ENCODE measurements around the gene ASB15.
"Not testable (repeated sequence)": the region's sequence is repeated elsewhere in the genome, so short reads cannot be mapped to it uniquely, and the experiment has no call there.

Gene ASB15

DNA sequence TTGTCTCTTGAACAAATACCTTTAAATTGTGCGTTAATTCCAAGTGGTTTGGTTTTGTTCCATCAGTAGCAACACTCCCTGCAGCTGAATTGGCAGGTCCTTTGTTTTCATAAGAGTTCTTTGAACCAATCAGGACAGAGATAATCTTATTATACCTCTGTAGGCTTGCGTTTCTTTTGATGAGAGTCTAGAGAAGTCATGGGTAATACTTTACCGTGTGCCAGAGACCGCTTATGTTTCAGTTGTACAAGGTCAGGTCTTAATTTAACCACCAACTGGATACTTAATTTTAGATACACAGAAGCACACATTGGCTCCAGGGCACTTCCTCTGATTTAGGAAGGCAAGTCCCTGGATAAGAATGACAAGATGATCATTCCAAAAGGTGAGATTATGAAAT, at the start of gene ASB15:
ASB15 (plus strand) TSS at position 292 of the 400 bp plus-strand sequence. CDS start 12,682 bp downstream, outside the sequence.
- FAIRE-seq, result no peak

DNA sequence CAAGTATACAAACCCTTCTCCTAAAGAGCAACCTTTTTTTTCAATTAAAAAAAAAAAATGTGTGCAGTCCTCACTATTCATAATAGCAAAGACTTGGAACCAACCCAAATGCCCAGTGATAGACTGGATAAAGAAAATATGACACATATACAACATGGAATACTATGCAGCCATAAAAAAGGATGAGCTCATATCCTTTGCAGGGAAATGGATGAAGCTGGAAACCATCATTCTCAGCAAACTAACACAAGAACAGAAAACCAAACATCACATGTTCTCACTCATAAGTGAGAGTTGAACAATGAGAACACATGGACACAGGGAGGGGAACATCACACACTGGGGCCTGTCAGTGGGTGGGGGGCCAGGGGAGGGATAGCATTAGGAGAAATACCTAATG, 49.5 kb upstream of the ASB15 start:
- not testable (repeated sequence) for FAIRE-seq

DNA sequence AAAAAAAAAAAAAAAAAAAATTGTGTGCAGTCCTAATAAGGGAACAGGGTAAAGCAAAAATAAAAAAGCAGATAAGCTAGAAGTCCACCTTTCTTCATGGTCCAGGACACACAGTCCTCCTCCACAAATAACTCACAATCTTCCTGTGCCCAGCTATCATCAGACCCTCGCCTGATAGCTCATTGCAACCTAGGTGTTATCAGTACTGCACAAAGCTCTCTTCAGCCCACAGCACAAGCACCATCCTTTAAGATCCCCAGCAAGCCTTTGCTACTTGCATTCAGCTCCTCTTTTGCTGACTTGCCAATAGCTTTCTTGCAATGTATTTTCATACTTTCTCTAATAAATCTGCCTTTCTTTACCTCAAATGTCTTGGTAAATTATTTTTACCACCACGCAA, 49.0 kb upstream of the ASB15 start:
- no peak for FAIRE-seq

DNA sequence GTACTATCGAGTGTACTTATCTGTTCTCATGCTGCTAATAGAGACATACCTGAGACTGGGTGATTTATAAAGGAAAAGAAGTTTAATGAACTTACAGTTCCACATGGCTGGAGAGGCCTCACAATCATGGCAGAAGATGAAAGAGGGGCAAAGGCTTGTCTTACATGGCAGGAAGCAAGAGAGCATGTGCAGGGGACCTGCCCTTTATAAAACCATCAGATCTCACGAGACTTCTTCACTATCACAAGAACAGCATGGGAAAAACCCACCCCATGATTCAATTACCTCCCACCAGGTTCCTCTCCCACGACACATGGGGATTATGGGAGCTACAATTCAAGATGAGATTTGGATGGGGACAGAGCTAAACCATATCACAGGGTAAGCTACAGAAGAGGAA, 48.5 kb upstream of the ASB15 start:
- no peak for FAIRE-seq

DNA sequence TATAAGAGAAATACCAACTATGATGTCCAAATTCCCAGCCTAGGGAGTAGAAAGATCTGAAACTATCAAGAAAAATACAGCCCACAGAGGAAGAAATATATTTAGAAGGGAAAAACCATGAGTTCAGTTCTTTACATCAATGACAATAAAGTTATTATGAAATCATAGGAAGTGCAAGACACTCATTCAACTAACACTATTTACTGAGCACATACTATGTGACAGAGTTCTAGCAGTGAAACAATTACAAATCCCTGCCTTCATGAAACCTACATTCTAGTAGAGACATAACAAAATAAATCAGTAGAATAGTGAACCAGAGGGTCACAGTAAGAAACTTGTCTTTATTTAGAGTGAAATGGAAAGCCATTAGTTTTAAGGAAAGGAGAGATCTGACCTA, 46.1 kb upstream of the ASB15 start:
- FAIRE-seq, result no peak

DNA sequence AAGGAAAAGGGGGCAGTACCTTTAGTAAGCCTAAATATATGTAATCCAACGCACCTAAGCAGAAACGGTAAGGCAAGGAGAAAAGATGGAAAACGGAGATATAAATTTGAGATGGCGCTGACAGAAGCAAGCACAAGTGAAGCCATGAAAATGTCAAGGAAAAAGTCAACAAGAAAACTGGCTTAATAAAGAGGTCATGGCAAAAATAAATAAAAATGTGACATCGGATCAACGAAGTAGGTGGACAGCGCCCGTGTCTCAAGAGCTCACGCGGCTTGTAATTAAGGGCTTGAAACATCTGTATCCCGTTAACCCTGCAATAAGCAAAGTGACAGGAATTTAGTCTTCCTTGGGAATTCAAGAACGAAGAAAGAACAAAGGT, 44.6 kb upstream of the ASB15 start:
- FAIRE-seq, result no peak

DNA sequence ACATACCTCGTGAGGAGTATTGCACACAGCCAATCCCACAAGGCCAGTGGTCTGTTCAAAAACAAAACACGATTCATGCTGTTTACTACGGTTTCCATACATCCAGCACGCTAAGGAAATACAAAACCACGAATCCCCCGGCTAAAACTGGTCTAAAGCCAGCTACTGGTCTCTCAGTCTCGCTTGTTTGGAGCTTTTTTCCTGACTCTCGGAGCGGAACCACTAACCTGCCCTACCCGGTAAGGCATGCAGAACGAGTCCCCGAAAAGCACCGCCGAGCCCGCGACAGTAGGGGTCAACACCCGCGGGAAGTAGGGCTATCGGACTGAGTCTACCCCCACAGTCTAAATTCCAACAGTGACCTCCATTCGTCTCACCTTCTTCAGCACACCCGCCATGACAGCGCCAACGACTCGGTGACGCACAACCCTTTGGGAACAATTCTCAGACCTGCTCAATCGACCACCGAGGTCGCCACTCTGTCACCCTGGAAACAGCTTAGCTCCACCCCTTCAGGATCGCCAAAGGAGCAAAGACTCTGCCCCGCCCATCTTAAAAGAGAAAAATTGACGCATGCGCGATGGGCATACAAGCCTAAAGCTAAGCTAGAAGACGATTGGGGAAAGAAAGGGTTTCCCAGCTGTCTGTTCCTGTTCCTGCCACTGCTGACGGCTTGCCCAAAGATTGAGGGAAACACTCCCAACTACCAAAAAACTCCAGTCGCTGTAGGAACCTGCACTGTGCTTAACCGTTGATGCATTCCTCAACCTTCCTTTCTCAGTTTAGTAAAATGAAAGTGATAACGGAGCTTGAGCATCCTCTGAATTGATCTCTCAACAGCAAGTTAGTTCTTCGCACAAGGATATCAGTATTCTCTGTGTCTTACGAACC, 44.0 kb upstream of the ASB15 start, which contains the start of gene NDUFA5:
NDUFA5 (minus strand) TSS at position 421 of the 891 bp plus-strand sequence; CDS start at position 398, 23 bp downstream.
- FAIRE-seq, result peak; percentile 92

DNA sequence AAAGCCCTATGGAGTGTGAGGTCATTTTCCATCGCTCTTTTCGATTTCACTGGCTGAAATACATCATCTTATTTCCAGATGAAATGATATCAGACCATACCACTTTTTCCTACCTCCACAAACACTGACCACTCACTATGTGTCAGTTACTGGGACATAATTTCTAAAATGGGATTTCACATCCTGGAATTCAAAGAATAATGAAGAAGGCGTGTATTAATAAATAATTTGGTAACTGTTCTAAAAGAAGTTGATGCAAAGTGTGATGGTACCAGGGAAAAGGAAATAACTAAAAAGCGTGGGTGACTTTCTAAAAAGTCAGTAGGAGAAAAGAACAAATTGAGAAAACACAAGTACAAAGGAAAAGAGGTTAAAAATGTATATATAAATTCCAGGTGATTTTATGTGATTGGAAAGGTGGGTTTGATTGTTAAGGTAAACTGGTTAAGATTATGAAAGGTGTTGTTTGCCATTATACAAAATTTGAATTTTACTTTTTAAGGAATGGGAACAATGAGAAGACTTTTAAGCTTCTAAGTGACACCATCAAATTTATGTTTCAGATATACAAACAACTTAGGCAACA, 43.2 kb upstream of the ASB15 start:
- FAIRE-seq, result no peak

DNA sequence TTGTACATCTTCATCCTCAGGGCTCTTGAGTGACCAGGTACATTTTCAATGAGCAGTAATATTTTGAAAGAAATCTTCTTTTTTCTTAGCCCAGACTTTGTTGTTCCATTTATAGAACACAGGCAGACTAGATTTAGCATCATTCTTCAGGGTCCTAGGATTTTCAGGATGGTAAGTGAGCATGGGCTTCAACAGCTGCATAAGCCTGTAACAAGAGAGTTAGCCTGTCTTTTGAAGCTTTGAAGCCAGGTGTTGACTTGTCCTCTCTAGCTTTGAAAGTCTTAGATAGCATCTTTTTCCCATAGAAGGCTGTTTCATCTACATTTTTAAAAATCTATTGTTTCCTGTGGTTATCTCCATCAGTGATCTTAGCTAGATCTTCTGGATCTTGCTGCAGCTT, 39.5 kb upstream of the ASB15 start:
- FAIRE-seq, result no peak

DNA sequence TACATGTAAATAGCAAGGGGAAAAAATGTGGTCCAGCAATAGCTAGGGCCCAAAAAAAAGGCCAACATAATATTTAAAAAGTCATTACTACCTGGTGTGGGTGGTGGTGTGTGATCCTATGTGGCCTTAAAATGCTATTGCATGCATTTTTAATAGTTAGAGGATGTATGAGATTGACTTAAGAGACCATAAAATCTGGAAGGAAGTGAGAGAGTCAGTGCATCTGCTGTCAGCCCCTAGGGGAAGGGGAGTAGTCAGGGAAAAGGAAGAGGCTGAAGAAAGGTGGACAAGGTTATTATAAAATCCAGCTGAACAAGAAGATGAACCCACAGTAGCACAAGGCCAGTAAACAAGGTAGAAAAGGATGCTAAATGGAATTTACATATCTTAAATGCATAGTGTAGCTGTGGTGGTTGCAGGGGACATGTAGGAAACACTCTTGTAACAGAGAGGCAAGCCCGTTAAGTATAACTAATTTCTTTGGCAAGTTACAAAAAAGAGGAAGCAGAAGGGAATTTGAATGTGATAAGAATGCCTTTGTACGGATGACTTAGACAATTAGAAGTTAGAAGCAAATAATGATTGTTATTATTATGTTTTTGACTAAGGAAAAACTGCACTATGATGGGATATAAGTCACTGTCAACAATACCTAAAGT, 32.1 kb upstream of the ASB15 start:
- no peak for FAIRE-seq

DNA sequence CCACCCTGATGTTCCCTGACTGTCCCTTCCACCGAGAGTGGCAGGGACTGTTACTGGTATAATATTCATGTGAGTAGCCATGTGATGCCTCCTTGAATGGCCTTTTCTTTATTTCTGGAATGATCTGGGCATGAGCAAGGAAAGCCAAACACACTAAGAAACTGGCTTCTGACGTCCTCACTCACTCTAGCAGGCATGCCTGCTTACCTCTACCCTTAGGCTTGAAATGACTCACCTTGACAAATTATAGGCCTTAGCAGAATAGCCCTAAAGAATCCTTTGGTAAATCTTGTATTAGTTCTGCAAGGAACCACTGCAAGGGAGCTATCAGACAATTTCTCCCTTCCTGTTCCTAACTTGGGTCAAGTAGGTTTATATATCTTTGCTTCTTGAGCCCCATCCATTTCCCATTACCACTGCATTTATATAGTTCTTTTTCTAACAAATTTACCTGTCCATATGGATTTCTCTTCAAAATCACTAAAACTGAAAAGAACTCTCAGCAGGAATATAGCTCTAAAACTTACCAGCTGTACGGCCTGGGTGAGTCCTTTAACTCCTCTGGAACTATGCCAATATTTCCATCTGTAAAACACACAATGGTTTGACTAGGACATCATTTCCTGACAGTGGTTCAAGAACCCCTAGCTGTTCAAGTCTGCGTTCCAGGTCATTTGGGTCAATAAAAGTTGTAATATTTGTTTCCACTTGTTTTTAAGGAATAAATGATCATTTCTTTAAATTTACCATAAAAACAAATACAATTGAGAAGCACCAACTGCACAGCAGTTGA, 31.0 kb upstream of the ASB15 start:
- FAIRE-seq, result no peak

DNA sequence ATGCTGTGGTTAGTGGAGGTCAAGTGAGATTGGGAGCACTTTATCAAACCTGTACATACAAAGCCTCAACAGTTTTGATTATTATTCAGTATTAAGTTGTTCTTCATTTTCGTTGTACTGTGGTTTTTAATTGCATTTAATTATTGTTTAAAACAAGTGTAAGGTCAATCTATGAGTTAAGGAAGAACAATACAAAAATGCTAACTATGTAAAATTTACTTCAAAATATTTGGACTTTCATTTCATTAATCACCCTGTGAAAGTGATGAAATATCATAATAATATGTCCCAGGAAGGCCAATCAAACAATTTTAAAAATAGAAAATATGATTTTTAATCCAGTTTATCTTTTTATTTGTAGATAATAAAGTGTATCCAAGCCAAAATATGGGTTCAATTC, 30.4 kb upstream of the ASB15 start:
- FAIRE-seq, result no peak

DNA sequence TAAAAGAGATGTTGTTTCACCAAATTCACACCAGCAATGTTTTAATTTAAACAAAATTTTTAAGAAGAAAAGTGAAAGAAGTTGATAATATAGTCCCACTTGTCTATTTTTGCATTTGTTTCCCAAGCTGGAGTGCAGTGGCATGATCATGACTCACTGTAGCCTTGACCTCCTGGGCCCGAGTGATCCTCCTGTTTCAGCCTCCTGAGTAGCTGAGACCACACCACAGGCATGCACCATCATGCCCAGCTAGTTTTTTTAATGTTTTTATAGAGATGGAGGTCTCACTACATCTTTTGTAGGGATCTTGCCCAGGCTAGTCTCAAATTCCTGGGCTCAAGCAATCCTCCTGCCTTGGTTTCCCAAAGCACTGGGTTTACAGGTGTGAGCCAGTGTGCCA, 29.9 kb upstream of the ASB15 start:
- FAIRE-seq, result no peak

DNA sequence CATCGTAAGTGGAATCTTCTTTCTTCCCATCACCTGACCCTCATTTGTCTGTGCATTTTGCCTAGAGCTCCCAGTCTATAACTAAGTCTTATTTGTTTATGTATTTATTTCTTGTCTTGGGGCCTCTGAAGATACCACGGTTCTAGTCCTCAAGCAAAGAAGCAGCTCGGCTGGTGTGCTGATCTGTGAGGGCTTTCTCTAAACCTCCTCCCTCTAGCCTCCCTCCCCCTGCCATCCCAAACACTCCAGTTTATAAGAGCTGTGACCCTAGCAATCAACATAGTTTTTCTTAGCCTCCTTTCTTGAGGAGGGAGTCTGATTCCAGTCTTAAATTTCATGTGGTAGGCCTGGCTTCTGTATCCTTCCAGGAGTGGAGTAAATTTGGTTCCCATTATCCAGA, 28.3 kb upstream of the ASB15 start:
- FAIRE-seq, result no peak

DNA sequence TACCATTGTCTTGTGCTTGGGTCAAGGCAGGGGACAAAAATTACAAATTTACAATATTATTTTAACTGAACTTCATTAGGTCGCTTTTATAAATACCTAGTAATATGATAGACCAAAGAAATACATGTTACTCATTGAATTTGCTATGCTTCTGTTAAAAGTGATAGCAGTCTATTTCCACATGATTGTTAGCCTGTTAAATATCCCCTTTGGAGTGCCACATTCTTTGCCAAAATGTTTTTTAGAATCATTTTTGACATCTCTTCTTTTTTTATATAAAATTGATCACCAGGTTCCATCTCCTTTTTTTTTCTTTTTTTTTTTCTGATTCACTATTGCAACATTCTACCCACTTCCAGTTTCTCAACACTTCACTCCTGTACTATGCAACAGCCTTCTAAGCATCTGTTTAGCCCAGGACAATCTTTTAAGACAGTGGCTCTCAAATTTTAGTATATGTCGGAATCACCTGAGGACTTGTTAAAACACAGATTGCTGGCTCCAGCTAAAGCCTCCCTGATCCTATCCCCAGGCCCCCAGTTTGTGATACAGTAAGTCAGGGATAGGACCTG, 27.6 kb upstream of the ASB15 start:
- FAIRE-seq, result no peak

DNA sequence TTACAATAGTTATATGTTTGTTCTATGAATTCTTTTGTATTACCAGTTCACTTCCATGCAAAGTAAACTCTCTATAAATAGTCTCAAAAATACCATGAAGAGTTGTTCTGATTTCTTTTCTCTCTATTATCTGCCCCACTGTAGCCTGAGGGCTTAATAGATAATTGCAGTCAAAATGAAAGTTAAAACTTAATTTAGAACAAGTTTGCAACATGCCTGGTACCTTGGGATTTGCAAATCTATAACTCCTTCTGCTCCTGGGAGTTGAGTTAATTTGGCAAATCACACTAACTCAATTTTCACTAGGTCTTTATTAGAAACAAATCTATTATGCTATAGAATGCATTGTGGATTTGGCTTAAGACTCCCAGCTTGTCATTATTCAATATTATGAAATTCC, 22.2 kb upstream of the ASB15 start:
- FAIRE-seq, result no peak

DNA sequence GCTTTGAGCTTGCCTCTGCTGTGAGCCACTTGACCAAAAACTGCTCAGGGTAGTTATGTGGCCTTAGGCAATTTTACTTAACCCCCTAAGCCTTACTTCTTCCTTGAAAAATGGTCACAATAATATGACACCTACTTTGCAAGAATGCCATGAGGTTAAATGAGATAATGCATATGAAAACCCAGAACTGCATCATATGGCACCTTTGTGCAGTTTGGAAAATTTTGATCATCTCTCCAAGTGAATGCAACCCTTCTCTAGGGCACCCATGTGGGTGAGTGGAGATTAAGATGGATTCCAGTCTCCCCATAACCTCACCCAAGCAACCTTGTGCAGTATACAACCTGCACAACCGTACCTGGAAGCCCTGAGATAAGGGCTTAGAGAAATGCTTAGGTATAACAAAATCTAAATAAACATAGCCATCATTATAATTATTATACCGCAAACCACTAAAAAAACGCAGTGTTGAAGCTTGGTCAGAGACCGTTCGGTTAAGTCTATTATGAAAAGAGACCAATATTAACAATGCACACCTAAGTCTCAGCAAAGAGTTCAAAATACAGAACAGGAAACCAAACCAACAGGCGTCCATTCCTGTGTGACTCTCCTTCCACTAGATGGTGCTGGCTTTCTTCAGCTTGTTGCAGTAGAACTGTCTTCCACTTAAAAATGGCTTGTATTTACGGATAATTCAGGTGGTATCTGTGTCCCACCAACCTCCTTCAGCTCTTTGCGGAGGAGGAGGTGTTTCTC, 21.0 kb upstream of the ASB15 start:
- no peak for FAIRE-seq

DNA sequence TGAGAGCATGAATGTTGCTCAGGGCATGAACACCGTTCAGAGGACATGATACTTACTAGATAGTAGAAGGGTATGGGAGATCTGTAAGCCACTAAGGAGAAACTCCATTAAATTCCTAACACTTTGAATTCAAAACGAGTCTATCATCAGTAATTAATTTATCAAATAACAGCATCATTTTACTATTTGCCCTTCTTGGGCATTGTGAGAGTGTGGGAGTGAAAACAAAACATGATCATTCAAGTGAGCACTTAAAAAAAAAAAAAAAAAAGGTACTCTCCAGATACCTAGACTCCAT, 20.5 kb upstream of the ASB15 start:
- no peak for FAIRE-seq

DNA sequence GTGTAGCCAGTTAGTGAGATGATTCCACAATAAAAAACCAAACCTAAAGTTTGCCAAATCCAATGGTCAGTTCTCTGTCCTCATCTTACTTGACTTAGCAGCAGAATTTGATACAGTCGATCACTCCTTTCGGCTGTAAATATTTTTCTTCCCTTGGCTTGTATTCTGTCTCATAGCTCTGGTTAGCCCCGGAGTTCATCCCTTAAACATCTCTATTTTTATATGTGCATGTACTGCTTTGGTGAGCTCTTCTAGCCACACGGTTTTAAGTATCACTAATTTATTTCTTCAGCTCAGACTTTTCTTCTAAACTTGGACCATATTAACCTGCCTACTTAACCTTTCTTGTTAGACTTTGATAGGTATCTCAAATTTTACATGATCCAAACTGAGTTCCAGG, 17.8 kb upstream of the ASB15 start:
- FAIRE-seq, result no peak

DNA sequence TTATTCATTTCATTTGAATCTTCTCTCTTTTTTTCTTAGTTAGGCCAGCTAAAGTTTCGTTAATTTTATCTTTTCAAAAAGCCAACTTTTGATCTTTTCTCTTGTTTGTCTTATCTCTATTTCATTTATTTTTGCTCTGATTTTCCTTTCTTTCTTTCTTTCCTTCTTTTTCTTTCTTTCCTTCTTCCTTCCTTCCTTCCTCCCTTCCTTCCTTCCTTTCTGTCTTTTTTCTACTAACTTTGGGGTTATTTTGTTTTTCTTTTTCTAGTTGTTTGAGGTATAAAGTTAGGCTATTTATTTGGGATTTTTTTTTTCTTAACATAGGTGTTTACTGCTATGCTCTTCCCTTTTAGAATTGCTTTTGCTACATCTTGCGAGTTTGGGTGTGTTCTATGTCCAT, 13.2 kb upstream of the ASB15 start:
- no peak for FAIRE-seq

DNA sequence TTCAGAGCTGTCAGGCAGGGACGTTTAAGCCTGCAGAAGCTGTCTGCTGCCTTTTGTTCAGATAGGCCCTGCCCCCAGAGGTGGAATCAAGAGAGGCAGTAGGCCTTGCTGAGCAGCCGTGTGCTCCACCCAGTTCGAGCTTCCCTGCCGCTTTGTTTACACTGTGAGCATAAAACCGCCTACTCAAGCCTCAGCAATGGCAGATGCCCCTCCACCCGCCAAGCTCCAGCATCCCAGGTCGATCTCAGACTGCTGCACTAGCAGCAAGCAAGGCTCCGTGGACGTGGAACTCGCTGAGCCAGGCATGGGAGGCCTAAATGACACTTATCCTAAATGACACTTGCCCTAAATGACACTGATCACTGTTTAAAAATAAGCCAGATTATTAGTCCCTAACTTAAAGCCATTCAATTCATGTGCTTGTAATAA, 6.8 kb upstream of the ASB15 start:
- no peak for FAIRE-seq

DNA sequence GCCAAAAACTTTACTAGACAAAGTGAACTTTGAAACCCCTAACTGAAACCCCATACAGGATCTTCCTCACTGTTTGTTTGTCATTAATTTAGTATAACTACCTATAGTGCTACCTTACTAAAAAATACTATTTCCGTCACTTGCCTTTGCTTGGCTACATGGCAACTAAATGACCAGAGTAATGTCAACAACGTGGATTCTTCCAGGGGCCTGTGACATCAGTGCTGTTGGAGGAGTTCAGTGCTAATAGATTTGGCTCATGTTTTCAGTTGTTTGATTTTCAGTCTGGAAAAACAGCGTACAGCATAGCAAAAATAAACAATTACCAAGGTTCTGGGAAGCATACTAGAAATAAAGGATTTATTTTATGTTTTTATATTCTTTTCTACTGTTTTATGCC, 3.0 kb upstream of the ASB15 start:
- FAIRE-seq, result no peak
